ENCODE results near the gene IL16.

DNA sequence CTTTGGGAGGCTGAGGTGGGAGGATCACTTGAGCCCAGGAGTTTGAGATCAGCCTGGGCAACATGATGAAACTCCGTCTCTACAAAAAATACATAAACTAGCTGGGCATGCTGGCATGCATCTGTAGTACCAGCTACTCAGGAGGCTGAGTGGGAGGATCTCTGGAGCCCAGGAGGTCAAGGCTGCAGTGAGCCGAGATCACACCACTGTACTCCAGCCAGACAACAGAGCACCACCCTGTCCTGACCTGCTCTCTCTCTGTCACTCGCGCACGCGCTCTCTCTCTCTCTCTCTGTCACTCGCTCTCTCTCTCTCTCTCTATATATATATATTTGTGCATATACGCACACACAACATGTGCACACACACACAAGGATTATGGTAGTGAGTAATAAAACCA lies 61.8 kb downstream of the IL16 start:
- TF ChIP-seq, protein P1, sequence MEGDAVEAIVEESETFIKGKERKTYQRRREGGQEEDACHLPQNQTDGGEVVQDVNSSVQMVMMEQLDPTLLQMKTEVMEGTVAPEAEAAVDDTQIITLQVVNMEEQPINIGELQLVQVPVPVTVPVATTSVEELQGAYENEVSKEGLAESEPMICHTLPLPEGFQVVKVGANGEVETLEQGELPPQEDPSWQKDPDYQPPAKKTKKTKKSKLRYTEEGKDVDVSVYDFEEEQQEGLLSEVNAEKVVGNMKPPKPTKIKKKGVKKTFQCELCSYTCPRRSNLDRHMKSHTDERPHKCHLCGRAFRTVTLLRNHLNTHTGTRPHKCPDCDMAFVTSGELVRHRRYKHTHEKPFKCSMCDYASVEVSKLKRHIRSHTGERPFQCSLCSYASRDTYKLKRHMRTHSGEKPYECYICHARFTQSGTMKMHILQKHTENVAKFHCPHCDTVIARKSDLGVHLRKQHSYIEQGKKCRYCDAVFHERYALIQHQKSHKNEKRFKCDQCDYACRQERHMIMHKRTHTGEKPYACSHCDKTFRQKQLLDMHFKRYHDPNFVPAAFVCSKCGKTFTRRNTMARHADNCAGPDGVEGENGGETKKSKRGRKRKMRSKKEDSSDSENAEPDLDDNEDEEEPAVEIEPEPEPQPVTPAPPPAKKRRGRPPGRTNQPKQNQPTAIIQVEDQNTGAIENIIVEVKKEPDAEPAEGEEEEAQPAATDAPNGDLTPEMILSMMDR (IDR thresholded peaks at IDR 0.05; ENCODE audit: insufficient read depth, low read length, poor library complexity, severe bottlenecking) = no peak
- no peak for TF ChIP-seq EZH2phosphoT487 (conservative IDR thresholded peaks at IDR 0.05; ENCODE audit: low read length)

Measured in SU-DHL-6 (cell line).